Thymus (tissue), 14 donors: ENCODE results near the gene SLC8A2. TPM values are rescaled to one million over a fixed set of nuclear protein-coding genes. Genes with fewer than 3 reads are reported as not detected.

Experiments used
- DNase-seq, 9 donors: peaks; one replicate each; pipeline ENCODE4 v3.0.0-alpha.2; 2013; ENCODE audit warnings: low spot score in 9 of 9, low read depth in 6 of 9, missing footprints in 1 of 9
- H3K27ac ChIP-seq, 2 donors: one replicate each; pipeline ENCODE4 v1.5.1; 2013; ENCODE audit warnings: control low read depth in 1 of 2, low read depth in 1 of 2, low read length in 1 of 2, mild to moderate bottlenecking in 1 of 2, moderate library complexity in 1 of 2
- H3K27me3 ChIP-seq, 2 donors: one replicate each; pipeline ENCODE4 v1.5.1; 2013; ENCODE audit warnings: low read length in 1 of 2; ENCODE audit not compliant: control insufficient read depth in 2 of 2, insufficient read depth in 1 of 2
- H3K36me3 ChIP-seq, 2 donors: one replicate each; pipeline ENCODE4 v1.5.1; 2013; ENCODE audit warnings: low read length in 1 of 2, mild to moderate bottlenecking in 1 of 2, moderate library complexity in 1 of 2; ENCODE audit not compliant: control insufficient read depth in 2 of 2, insufficient read depth in 2 of 2
- H3K4me1 ChIP-seq, 2 donors: one replicate each; pipeline ENCODE4 v1.5.1; 2013; ENCODE audit warnings: low read length in 2 of 2; ENCODE audit not compliant: control insufficient read depth in 2 of 2, insufficient read depth in 2 of 2
- H3K4me3 ChIP-seq, 2 donors: one replicate each; pipeline ENCODE4 v1.5.1; 2013; ENCODE audit warnings: low read length in 2 of 2, control low read depth in 1 of 2, mild to moderate bottlenecking in 1 of 2
- H3K9me3 ChIP-seq, 2 donors: one replicate each; pipeline ENCODE4 v1.5.1; 2013; ENCODE audit warnings: low read length in 1 of 2, mild to moderate bottlenecking in 1 of 2; ENCODE audit not compliant: control insufficient read depth in 2 of 2, insufficient read depth in 1 of 2
- whole genome bisulfite sequencing: extraction: QIAGEN DNeasy Blood & Tissue Kit; methylation state at CpG from one replicate; pipeline ENCODE4 v1.1.7; 2013; 5-methylcytosine and 5-hydroxymethylcytosine counted together
- long read RNA-seq, 10 donors: transcript quantifications; one replicate each; lab custom pipeline, GENCODE V29; 2026
- polyA plus RNA-seq: library from polyadenylated mRNA; stranded (reverse); fragments of 200-250 nt; gene quantifications from one replicate; pipeline ENCODE4 v1.2.3, GENCODE V29; 2013
- total RNA-seq: library from RNA; stranded (reverse); fragments of 120-200 nt; gene quantifications from one replicate; pipeline ENCODE4 v1.2.4, GENCODE V29; 2013
- donor health status: healthy.

Gene SLC8A2
- total RNA-seq (0.14 TPM), polyA plus RNA-seq (0.16 TPM)
- long read RNA-seq, donor 1 = 0 reads
- long read RNA-seq, donor 2 = 0 reads
- long read RNA-seq, donor 3 = 0 reads
- long read RNA-seq, donor 4 = 0 reads
- long read RNA-seq, donor 5 = 0 reads
- long read RNA-seq, donor 6 = 0 reads
- long read RNA-seq, donor 7 = 0 reads
- long read RNA-seq, donor 8 = 0 reads
- long read RNA-seq, donor 9 = 0 reads
- long read RNA-seq, donor 10 = 0 reads

GRCh38 chr19:47471733-47472457 lies at the start of gene SLC8A2:
TSS of gene SLC8A2 (minus strand) at chr19:47471893. CDS start at chr19:47466403, 5,490 bp downstream.
- 6% methylated on average over 24 of the region's 29 CpGs for WGBS
- H3K27me3 ChIP-seq = peaks cover 17 to 57% of the 10 kb centered on the region in 2 donors
- H3K36me3 ChIP-seq = peaks cover under 1 to 12% of the 10 kb centered on the region in 2 donors
- no peaks in the 10 kb centered on the region for H3K9me3 ChIP-seq
- peaks cover 4 to 16% of the 10 kb centered on the region in 2 donors for H3K4me1 ChIP-seq
- H3K4me3 ChIP-seq = peak within 1 kb of the TSS in 1 of 2 donors; percentile 16
- H3K27ac ChIP-seq = no peak within 1 kb of the TSS
- DNase-seq = peak in 8 of 9 donors; percentile 85 to 95 (median 88)

GRCh38 chr19:47520839-47521238 lies 49.1 kb upstream of the SLC8A2 start:
- H3K27me3 ChIP-seq = peaks cover 0 to 26% of the 10 kb centered on the region in 2 donors
- no peaks in the 10 kb centered on the region for H3K36me3 ChIP-seq
- H3K9me3 ChIP-seq = peaks cover 0 to 6% of the 10 kb centered on the region in 2 donors
- H3K4me1 ChIP-seq = peaks cover 35 to 69% of the 10 kb centered on the region in 2 donors
- DNase-seq = no peak
- 92% methylated on average over 6 of the region's 6 CpGs for WGBS
- no peak overlapping the region for H3K27ac ChIP-seq
- no peak overlapping the region for H3K4me3 ChIP-seq

GRCh38 chr19:47520343-47520806 lies 48.7 kb upstream of the SLC8A2 start:
- H3K27ac ChIP-seq = no peak overlapping the region
- H3K9me3 ChIP-seq = peaks cover 0 to 6% of the 10 kb centered on the region in 2 donors
- peaks cover 39 to 74% of the 10 kb centered on the region in 2 donors for H3K4me1 ChIP-seq
- no peak overlapping the region for H3K4me3 ChIP-seq
- 94% methylated on average over 10 of the region's 10 CpGs for WGBS
- H3K27me3 ChIP-seq = peaks cover 0 to 26% of the 10 kb centered on the region in 2 donors
- H3K36me3 ChIP-seq = no peaks in the 10 kb centered on the region
- DNase-seq = no peak

GRCh38 chr19:47518854-47519253 lies 47.2 kb upstream of the SLC8A2 start:
- no peak overlapping the region for H3K27ac ChIP-seq
- peaks cover 0 to 26% of the 10 kb centered on the region in 2 donors for H3K27me3 ChIP-seq
- 86% methylated on average over 9 of the region's 9 CpGs for whole genome bisulfite sequencing
- peaks cover 39 to 76% of the 10 kb centered on the region in 2 donors for H3K4me1 ChIP-seq
- H3K9me3 ChIP-seq = peaks cover 0 to 5% of the 10 kb centered on the region in 2 donors
- no peaks in the 10 kb centered on the region for H3K36me3 ChIP-seq
- H3K4me3 ChIP-seq = no peak overlapping the region
- DNase-seq = no peak

GRCh38 chr19:47518139-47518538 lies 46.4 kb upstream of the SLC8A2 start:
- peak; percentile 59 to 93 (median 75) for DNase-seq
- Histone ChIP-seq H3K9me3 (no peaks in the 10 kb centered on the region), H3K36me3 (no peaks in the 10 kb centered on the region), H3K27ac (peak overlapping the region in 1 of 2 donors; percentile 76), H3K4me3 (peak overlapping the region in 1 of 2 donors; percentile 11), H3K27me3 (peaks cover 0 to 21% of the 10 kb centered on the region in 2 donors), H3K4me1 (peaks cover 41 to 79% of the 10 kb centered on the region in 2 donors)
- WGBS = 2% methylated on average over 4 of the region's 4 CpGs

- whole genome bisulfite sequencing = under 1% methylated on average over 78 of the region's 78 CpGs
These were observed 43.3 kb upstream of the SLC8A2 start, which contains the start of gene NAPA for GRCh38 chr19:47514869-47515588. TSS of gene NAPA (minus strand) at chr19:47515063. CDS start at chr19:47514940, 123 bp downstream.

GRCh38 chr19:47514151-47514868 lies 42.6 kb upstream of the SLC8A2 start:
- DNase-seq = no peak
- peaks cover 54 to 72% of the 10 kb centered on the region in 2 donors for H3K4me1 ChIP-seq
- 9% methylated on average over 40 of the region's 40 CpGs for WGBS

More at GRCh38 chr19:47514869-47515588, 43.3 kb upstream of the SLC8A2 start, which contains the start of gene NAPA:
- Histone ChIP-seq H3K4me3 (peak within 1 kb of the TSS; percentile 77 to 100), H3K9me3 (no peaks in the 10 kb centered on the region), H3K27me3 (peaks cover 0 to 2% of the 10 kb centered on the region in 2 donors), H3K4me1 (peaks cover 54 to 78% of the 10 kb centered on the region in 2 donors), H3K27ac (peak within 1 kb of the TSS; percentile 84 to 90), H3K36me3 (peaks cover 8 to 18% of the 10 kb centered on the region in 2 donors)
- DNase-seq = peak; percentile 99 to 100 (median 100)

GRCh38 chr19:47512948-47513319 lies 41.2 kb upstream of the SLC8A2 start:
- WGBS = 87% methylated on average over 8 of the region's 8 CpGs
- Histone ChIP-seq H3K4me1 (peaks cover 41 to 60% of the 10 kb centered on the region in 2 donors), H3K27ac (no peak overlapping the region), H3K9me3 (no peaks in the 10 kb centered on the region), H3K27me3 (no peaks in the 10 kb centered on the region), H3K4me3 (peak overlapping the region in 1 of 2 donors; percentile 1), H3K36me3 (peaks cover 12 to 23% of the 10 kb centered on the region in 2 donors)
- no peak for DNase-seq

More at GRCh38 chr19:47514151-47514868, 42.6 kb upstream of the SLC8A2 start:
- peaks cover 11 to 23% of the 10 kb centered on the region in 2 donors for H3K36me3 ChIP-seq
- H3K27ac ChIP-seq = peak overlapping the region; percentile 84 to 90
- H3K27me3 ChIP-seq = no peaks in the 10 kb centered on the region
- peak overlapping the region; percentile 77 to 100 for H3K4me3 ChIP-seq
- H3K9me3 ChIP-seq = no peaks in the 10 kb centered on the region
